DMS53 treated with DMSO at 0.1 percent for 48 hours (cell line): ENCODE measurements around the gene SURF4.
"Not testable (repeated sequence)": the region's sequence is repeated elsewhere in the genome, so short reads cannot be mapped to it uniquely, and the experiment has no call there.

ENCODE experiments used
- DNase-seq: peaks from one replicate; lab custom pipeline; 2025; ENCODE audit not compliant: unreplicated experiment; lab: John Stamatoyannopoulos, UW

The SURF4 gene

GRCh38 chr9:133397895-133398294 lies 22.0 kb upstream of the SURF4 start:
- DNase-seq, result no peak

- DNase-seq, result no peak
These were observed 21.5 kb upstream of the SURF4 start for GRCh38 chr9:133397370-133397769.

- DNase-seq, result no peak
These were observed 21.1 kb upstream of the SURF4 start for GRCh38 chr9:133396952-133397351.

- no peak for DNase-seq
These were observed 18.9 kb upstream of the SURF4 start for GRCh38 chr9:133394687-133395271.

- DNase-seq, result no peak
These were observed 17.5 kb upstream of the SURF4 start for GRCh38 chr9:133393399-133393798.

- DNase-seq, result not testable (repeated sequence)
These were observed 16.4 kb upstream of the SURF4 start for GRCh38 chr9:133392308-133392707.

GRCh38 chr9:133391449-133391848 lies 15.6 kb upstream of the SURF4 start:
- not testable (repeated sequence) for DNase-seq

- DNase-seq, result no peak
These were observed 14.9 kb upstream of the SURF4 start for GRCh38 chr9:133390713-133391112.

- DNase-seq, result no peak
These were observed 13.7 kb upstream of the SURF4 start for GRCh38 chr9:133389562-133389961.

- no peak for DNase-seq
These were observed 13.2 kb upstream of the SURF4 start for GRCh38 chr9:133389025-133389557.

GRCh38 chr9:133387680-133388079 lies 11.8 kb upstream of the SURF4 start:
- DNase-seq, result no peak

GRCh38 chr9:133386338-133386737 lies 10.5 kb upstream of the SURF4 start:
- DNase-seq, result no peak

- DNase-seq, result no peak
These were observed 9.6 kb upstream of the SURF4 start for GRCh38 chr9:133385452-133385851.

GRCh38 chr9:133384736-133385321 lies 9.0 kb upstream of the SURF4 start:
- no peak for DNase-seq

GRCh38 chr9:133383438-133383837 lies 7.6 kb upstream of the SURF4 start:
- no peak for DNase-seq

- DNase-seq, result no peak
These were observed 6.8 kb upstream of the SURF4 start for GRCh38 chr9:133382507-133383141.

GRCh38 chr9:133380734-133381133 lies 4.9 kb upstream of the SURF4 start:
- DNase-seq, result no peak

GRCh38 chr9:133379153-133380086 lies 3.6 kb upstream of the SURF4 start:
- no peak for DNase-seq

- DNase-seq, result no peak
These were observed 2.6 kb upstream of the SURF4 start for GRCh38 chr9:133378408-133378962.

- no peak for DNase-seq
These were observed 1.9 kb upstream of the SURF4 start for GRCh38 chr9:133377721-133378216.

GRCh38 chr9:133377280-133377679 lies 1.4 kb upstream of the SURF4 start:
- DNase-seq, result not testable (repeated sequence)
